Activated gamma-delta T cell (primary cell): ENCODE measurements around the gene NCOA5.

Experiments
- DNase-seq: peaks from one replicate; lab custom pipeline; 2025; lab: John Stamatoyannopoulos, UW

Gene NCOA5

DNA sequence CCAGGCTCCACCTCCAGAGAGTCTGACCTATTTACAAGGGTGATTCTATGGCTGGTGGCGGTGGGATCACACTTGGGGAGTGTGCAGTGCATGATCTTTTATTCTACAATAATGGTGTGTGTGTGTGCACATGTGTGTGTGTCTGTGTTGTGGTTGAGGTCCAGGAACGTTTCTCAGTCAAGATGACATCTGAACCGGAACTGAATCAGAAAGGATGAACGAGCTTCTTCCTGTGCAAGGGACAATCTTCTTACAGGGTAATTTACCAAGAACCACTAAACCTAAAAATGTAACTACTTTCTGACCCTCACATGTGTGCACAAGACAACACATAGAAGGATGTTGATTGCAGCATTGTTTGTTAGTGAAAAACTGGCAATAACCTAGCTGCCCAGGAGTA, 72.5 kb downstream of the NCOA5 start:
- no peak for DNase-seq

DNA sequence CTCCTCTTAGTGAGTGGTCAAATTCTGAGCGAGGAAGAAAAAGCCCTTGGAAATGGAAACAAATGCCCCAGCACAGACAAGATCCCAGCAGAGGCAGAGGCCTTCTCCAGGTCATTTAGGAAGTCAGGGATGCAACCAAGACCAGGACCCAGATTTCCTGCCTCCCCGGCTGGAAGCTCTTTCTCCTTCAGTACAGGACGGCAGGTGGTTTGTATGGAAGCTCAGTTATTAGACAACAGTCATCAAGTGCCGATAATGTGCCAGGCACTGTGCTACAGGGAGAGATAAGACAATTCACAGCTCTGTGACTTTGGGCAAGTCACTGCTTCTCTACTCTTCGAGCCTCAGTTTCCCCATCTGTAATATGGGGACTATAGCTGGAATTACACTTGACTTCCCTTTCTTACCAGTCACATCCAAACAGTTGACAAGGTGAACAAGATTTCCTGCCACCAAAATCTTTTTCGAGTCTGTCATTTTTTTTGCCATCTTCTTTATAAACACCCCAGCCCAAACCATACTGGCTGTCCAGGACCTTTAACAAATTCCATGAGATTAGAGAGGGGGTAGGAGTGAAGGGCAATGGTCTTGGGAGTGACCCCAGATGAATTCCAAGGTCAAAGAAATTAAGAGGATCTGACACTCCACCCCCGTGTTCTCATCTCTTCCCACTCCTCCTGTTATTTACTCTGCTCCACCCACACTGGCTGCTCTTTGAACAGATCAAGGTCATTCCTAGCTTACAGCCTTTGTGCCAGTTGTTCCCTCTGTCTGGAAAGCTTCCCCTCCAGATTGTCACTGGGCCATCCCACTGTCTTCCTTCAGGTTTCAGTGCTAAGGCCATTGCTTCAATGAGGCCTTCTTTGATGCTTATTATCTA, 75.0 kb downstream of the NCOA5 start:
- no peak for DNase-seq

DNA sequence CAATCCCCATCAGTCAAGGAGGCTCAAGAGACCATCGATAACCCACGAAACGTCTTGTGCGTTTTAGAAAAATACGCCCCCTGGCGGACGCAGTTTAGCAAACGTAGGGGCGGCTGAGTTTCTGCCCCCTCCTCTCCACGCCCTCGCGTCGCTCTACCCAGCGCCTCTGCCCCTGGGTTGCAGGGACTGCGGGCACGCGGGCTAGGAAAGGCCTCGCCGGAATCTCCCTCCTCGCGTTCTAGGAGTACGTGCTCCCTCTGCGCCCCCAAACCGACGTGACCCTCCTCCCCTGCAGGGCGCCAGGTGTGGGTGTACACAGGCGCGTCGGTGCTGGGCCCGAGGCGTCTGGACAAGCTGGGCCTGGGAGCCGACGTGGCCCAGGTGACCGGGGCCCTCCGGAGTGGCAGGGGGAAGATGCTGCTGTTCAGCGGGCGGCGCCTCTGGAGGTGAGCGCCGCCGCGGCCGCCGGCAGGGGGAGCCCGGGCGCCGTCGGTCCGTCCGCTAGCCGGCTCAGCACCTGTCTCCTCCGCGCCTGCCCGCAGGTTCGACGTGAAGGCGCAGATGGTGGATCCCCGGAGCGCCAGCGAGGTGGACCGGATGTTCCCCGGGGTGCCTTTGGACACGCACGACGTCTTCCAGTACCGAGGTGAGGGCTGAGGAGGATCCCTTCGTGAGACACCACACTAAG, 75.8 kb downstream of the NCOA5 start:
- peak; percentile 41 for DNase-seq

DNA sequence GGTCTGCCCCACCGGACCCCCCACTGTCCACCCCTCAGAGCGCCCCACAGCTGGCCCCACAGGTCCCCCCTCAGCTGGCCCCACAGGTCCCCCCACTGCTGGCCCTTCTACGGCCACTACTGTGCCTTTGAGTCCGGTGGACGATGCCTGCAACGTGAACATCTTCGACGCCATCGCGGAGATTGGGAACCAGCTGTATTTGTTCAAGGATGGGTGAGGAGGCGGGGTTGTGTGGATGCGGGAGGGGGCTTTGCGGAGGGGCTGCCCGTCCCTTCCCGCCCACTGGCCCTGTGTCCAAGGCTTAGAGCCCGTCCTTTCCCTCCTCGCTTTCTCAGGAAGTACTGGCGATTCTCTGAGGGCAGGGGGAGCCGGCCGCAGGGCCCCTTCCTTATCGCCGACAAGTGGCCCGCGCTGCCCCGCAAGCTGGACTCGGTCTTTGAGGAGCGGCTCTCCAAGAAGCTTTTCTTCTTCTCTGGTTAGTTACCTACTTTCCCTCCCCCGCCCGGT, 76.4 kb downstream of the NCOA5 start:
- DNase-seq: no peak

DNA sequence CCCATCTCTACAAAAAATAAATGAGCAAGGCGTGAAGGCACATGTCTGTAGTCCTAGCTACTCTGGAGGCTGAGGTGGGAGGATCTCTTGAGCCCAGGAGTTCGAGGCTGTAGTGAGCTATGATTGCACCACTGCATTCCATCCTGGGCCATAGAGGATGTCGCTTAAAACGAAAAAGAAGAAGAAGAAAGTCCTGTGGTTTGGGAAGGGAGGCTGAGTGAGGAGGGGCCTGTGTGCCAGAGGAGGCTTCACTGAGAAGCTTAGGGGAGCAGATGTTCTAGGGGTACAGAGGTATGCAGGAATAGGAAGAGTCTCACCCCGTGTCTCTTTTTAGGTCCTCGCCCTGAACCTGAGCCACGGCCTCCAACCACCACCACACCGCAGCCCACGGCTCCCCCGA, 76.8 kb downstream of the NCOA5 start:
- no peak for DNase-seq

DNA sequence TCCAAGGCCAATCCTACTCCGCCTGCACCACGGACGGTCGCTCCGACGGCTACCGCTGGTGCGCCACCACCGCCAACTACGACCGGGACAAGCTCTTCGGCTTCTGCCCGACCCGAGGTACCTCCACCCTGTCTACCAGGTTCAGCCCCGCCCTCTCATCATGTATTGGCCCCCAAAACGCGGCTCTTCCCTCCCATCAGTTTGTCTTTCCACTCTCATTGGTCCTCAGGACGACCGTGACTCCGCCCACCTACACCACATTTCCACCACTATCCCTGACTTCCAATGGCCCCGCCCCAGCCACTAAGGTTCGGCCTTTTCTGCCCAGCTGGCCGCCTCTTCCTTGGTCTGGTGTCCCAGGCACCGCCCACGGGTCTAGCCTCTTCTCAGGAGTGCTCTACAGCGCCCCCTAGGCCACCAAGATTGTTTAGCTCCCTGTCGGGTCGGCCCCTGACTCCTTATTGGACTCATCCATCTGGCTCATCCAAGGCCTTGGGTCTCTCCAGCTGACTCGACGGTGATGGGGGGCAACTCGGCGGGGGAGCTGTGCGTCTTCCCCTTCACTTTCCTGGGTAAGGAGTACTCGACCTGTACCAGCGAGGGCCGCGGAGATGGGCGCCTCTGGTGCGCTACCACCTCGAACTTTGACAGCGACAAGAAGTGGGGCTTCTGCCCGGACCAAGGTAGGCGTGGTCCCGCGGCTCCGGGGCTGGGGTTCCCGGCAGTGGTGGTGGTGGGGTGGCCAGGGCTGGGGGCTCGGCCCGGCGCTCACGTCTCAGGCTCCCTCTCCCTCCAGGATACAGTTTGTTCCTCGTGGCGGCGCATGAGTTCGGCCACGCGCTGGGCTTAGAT, 77.9 kb downstream of the NCOA5 start:
- DNase-seq: no peak
